Mammary epithelial cell (primary cell): ENCODE measurements around the gene ANO2.

Source experiments
- EZH2 ChIP-seq: IDR thresholded peaks from 2 replicates; pipeline ENCODE4 v1.6.1; 2012; ENCODE audit warnings: low read length, inconsistent platforms, borderline replicate concordance
- TF ChIP-seq, protein P1 (sequence below), 2 donors: IDR thresholded peaks in 1 of 2; conservative IDR thresholded peaks in 1 of 2; 2 replicates each; pipeline ENCODE4 v1.5.1; 2011 to 2012; ENCODE audit warnings: inconsistent platforms in 2 of 2, low read length in 2 of 2, mild to moderate bottlenecking in 2 of 2, control low read depth in 1 of 2, low read depth in 1 of 2; ENCODE audit not compliant: insufficient read depth in 1 of 2; ENCODE audit errors: extremely low read depth in 1 of 2

DNA sequence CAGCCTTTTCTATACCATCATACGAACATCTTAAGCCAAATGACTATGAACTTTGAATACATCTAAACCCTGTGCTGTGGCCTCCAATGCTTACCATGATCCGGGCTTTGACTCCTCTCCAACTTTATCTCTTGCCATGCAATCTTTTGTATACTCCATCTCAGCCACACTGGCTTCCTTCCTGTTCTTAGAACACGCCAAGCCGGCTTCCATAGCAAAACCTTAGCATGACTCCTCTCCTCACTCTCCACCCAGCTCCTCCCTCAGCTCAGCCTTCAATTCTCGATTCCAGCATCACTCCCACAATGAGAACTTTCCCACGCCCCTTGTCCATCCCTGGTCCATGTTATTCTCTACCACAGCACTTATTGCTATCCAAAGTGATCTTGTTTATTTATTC lies 284.8 kb downstream of the ANO2 start:
- TF ChIP-seq, protein P1, sequence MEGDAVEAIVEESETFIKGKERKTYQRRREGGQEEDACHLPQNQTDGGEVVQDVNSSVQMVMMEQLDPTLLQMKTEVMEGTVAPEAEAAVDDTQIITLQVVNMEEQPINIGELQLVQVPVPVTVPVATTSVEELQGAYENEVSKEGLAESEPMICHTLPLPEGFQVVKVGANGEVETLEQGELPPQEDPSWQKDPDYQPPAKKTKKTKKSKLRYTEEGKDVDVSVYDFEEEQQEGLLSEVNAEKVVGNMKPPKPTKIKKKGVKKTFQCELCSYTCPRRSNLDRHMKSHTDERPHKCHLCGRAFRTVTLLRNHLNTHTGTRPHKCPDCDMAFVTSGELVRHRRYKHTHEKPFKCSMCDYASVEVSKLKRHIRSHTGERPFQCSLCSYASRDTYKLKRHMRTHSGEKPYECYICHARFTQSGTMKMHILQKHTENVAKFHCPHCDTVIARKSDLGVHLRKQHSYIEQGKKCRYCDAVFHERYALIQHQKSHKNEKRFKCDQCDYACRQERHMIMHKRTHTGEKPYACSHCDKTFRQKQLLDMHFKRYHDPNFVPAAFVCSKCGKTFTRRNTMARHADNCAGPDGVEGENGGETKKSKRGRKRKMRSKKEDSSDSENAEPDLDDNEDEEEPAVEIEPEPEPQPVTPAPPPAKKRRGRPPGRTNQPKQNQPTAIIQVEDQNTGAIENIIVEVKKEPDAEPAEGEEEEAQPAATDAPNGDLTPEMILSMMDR (conservative IDR thresholded peaks at IDR 0.05 in 1 of 2, IDR thresholded peaks at IDR 0.05 in 1 of 2; ENCODE audit: extremely low read depth in 1 of 2, insufficient read depth in 1 of 2, low read depth in 1 of 2, low read length in 2 of 2) = no peak
- no peak for TF ChIP-seq EZH2
